Stomach (tissue), 9 donors: Measurements from ENCODE around the gene PRELID3B. TPM values are rescaled to one million over a fixed set of nuclear protein-coding genes. Genes with fewer than 3 reads are reported as not detected.
A peak's percentile ranks its signal among the peaks of the same experiment; 100 is the strongest.

Source experiments
- DNase-seq, 2 donors: peaks; one replicate each; pipeline versions ENCODE4 v3.0.0 to v3.0.0-alpha.2; 2013 to 2019
- H3K27ac ChIP-seq, 5 donors: fragments of 200-600 bp in 4 of 5; sonication (generic) in 4 of 5; one replicate each; pipeline ENCODE4 v1.5.1; 2013 to 2019; ENCODE audit warnings: mild to moderate bottlenecking in 1 of 5, moderate library complexity in 1 of 5
- H3K27me3 ChIP-seq, 3 donors: fragments of 200-600 bp; sonication (generic); one replicate each; pipeline ENCODE4 v1.5.1; 2017 to 2019; ENCODE audit warnings: mixed run types in 1 of 3
- H3K36me3 ChIP-seq, 4 donors: fragments of 200-600 bp; sonication (generic); 1 replicate in 3 of 4; 2 replicates in 1 of 4; pipeline ENCODE4 v1.5.1; 2016 to 2019
- H3K4me1 ChIP-seq, 4 donors: fragments of 200-600 bp; sonication (generic); one replicate each; pipeline ENCODE4 v1.5.1; 2016 to 2019
- H3K4me3 ChIP-seq, 4 donors: fragments of 200-600 bp; sonication (generic) in 3 of 4; one replicate each; pipeline ENCODE4 v1.5.1; 2016 to 2019; ENCODE audit warnings: mild to moderate bottlenecking in 1 of 4
- H3K9me3 ChIP-seq, 4 donors: fragments of 200-600 bp; sonication (generic); one replicate each; pipeline ENCODE4 v1.5.1; 2016 to 2019
- EP300 ChIP-seq: sonication (generic); formaldehyde crosslinking; IDR thresholded peaks from one replicate; pipeline ENCODE4 v1.6.1; 2017; ENCODE audit warnings: antibody characterized with exemption
- POLR2A ChIP-seq, 4 donors: fragments of 450-650 bp; IDR thresholded peaks; one replicate each; pipeline ENCODE4 v1.6.1; 2016; ENCODE audit warnings: antibody characterized with exemption in 4 of 4, control low read depth in 2 of 4, mild to moderate bottlenecking in 1 of 4, moderate library complexity in 1 of 4
- POLR2AphosphoS5 ChIP-seq, 3 donors: sonication (generic); formaldehyde crosslinking; IDR thresholded peaks; one replicate each; pipeline ENCODE4 v1.6.1; 2016; ENCODE audit warnings: antibody characterized with exemption in 3 of 3
- WGBS, 5 donors: extraction: QIAGEN DNeasy Blood & Tissue Kit in 3 of 5; methylation state at CpG; one replicate each; pipeline versions ENCODE4 v1.1.5 to v1.1.7; 2013 to 2018; 5-methylcytosine and 5-hydroxymethylcytosine counted together
- intact Hi-C: fragments of 100-400 bp; cut with DNase I; formaldehyde crosslinking; loops from one replicate; pipeline ENCODE4 v1.15.1; 2023; ENCODE audit warnings: low total_unique reads
- polyA plus RNA-seq, 3 donors: library from polyadenylated mRNA; stranded (reverse); fragments of 200-250 nt; gene quantifications; one replicate each; pipeline ENCODE4 v1.2.3, GENCODE V29; 2013
- total RNA-seq, 5 donors: library from RNA; depleted of rRNA; stranded (reverse); fragments of >200 nt; gene quantifications; one replicate each; pipeline versions ENCODE4 v1.1.0 to v1.2.3, GENCODE V29; 2014 to 2016
- TF ChIP-seq, protein P1 (sequence below), 7 experiments: fragments of 450-650 bp in 4 of 7; fragments of 200-600 bp in 3 of 7; sonication (generic) in 3 of 7; IDR thresholded peaks; one replicate each; pipeline ENCODE4 v1.5.1; 2016 to 2019; ENCODE audit warnings: antibody characterized with exemption in 7 of 7, control low read depth in 2 of 7, mild to moderate bottlenecking in 1 of 7
- donor health status: healthy with polysubstance abuse.
- donor health status: Bipolar disorder and iron deficiency.
- donor health status: healthy.

Gene PRELID3B
- total and polyA plus RNA-seq, 8 donors, result 20.0 to 322 (median 56.1) TPM

DNA sequence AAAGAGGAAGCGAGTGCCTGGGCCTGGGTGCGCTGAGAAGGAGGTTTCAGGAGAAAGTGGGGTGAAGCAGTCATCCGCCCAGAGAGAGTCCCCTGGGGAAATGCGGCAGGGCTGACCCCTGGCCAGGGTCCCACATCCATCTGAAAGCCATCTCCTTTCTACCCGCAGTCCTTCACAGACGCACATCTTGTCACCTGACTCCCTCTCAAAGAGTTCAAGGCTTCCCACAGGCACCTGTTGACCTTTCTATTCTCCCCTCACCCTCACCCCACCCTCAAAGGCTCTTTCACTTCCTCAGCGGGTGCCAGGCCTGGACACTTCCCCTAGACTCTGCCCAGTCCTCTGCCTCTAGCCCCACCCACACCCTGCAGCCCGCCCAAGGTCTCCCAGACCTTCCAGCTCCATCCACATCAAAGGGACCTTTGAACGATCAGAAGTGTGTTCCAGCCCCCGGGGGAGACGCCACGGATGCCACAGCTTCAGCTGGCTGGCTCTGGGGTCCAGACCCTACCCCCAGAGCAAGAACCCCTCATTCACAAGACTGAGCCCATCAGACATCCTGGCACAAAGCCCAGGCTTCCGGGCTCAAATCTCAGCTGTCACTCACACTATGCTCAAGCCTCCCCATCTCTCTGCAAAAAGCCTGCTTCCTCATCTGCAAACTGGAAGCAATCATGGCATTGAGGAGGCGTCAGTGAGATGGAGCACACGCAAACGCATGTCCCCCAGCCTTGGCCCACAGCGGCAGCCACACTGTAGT is 37.6 kb downstream of the PRELID3B start:
- H3K36me3 ChIP-seq, result peaks cover 9 to 41% (median 38%) of the 10 kb centered on the region in 4 donors
- DNase-seq, result peak; percentile 48 to 68
- peak overlapping the region; percentile 8 to 90 (median 84) for H3K27ac ChIP-seq
- WGBS, 5 donors, result 42 to 66% (median 61%) methylated on average over 14 to 17 of the region's 17 CpGs
- peak overlapping the region; percentile 11 to 86 (median 77) for H3K4me3 ChIP-seq
- peaks cover 28 to 60% (median 47%) of the 10 kb centered on the region in 4 donors for H3K4me1 ChIP-seq
- TF ChIP-seq EP300, result no peak
- TF ChIP-seq POLR2A (IDR thresholded peaks at IDR 0.05), result no peak
- intact Hi-C loops, result loop anchor here (5.0 kb wide), 1 partner anchor 37 kb away; the partner anchor contains the start of gene PRELID3B
- H3K27me3 ChIP-seq, result no peaks in the 10 kb centered on the region
- no peaks in the 10 kb centered on the region for H3K9me3 ChIP-seq

- intact Hi-C loops, result no loop called here
Measured at GRCh38 chr20:59004493-59004762, 38.2 kb downstream of the PRELID3B start.

DNA sequence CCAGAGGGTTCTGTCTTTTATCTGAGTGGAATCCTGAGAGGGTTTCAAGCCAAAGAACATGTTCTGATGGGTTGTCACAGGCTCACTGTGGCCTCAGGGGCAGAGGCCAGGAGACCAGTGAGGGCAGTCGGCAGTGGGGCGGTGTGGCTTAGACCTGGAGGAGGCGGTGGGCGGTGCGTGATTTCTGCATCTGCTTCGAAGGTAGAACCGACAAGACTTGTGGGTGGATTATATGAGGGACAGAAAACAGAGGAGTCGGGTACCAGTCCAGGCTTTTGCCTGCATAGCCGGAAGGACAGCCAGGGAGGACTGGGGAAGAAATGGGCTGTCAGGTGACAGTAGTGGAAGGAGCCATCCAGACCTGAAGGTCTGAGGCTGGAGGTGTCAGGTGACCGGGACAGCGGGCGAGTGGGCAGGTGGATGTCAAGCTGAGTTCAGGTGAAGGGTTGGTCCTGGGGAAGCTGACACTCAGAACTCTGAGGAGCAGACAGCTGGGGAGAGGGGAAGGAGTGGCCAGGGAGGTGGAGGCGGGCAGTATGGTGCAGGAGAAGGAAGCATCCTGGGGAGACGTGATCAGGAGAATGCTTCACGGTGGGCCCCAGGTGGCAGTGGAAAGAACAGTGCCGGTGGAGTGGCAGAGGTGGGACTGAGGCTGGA is 38.6 kb downstream of the PRELID3B start:
- peak overlapping the region in 4 of 5 donors; percentile 31 to 90 (median 86) for H3K27ac ChIP-seq
- peaks cover 12 to 50% (median 48%) of the 10 kb centered on the region in 4 donors for H3K36me3 ChIP-seq
- intact Hi-C loops, result no loop called here
- H3K4me3 ChIP-seq, result peak overlapping the region in 2 of 4 donors; percentile 72 to 86
- no peaks in the 10 kb centered on the region for H3K9me3 ChIP-seq
- H3K4me1 ChIP-seq, result peaks cover 28 to 60% (median 45%) of the 10 kb centered on the region in 4 donors
- TF ChIP-seq EP300, result no peak
- no peak for TF ChIP-seq POLR2AphosphoS5 (IDR thresholded peaks at IDR 0.05)
- TF ChIP-seq, protein P1, sequence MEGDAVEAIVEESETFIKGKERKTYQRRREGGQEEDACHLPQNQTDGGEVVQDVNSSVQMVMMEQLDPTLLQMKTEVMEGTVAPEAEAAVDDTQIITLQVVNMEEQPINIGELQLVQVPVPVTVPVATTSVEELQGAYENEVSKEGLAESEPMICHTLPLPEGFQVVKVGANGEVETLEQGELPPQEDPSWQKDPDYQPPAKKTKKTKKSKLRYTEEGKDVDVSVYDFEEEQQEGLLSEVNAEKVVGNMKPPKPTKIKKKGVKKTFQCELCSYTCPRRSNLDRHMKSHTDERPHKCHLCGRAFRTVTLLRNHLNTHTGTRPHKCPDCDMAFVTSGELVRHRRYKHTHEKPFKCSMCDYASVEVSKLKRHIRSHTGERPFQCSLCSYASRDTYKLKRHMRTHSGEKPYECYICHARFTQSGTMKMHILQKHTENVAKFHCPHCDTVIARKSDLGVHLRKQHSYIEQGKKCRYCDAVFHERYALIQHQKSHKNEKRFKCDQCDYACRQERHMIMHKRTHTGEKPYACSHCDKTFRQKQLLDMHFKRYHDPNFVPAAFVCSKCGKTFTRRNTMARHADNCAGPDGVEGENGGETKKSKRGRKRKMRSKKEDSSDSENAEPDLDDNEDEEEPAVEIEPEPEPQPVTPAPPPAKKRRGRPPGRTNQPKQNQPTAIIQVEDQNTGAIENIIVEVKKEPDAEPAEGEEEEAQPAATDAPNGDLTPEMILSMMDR (IDR thresholded peaks at IDR 0.05), result no peak
- TF ChIP-seq POLR2A (IDR thresholded peaks at IDR 0.05), result no peak
- no peaks in the 10 kb centered on the region for H3K27me3 ChIP-seq
- WGBS, 5 donors, result 79 to 89% (median 84%) methylated on average over 16 of the region's 16 CpGs
- DNase-seq, result no peak

More at GRCh38 chr20:59004493-59004762, 38.2 kb downstream of the PRELID3B start:
- Histone ChIP-seq H3K9me3 (no peaks in the 10 kb centered on the region), H3K27me3 (no peaks in the 10 kb centered on the region), H3K4me3 (peak overlapping the region in 2 of 4 donors; percentile 72 to 86), H3K27ac (peak overlapping the region in 4 of 5 donors; percentile 31 to 90 (median 86)), H3K4me1 (peaks cover 28 to 60% (median 45%) of the 10 kb centered on the region in 4 donors), H3K36me3 (peaks cover 9 to 45% (median 43%) of the 10 kb centered on the region in 4 donors)
- WGBS, 5 donors, result 57 to 72% (median 69%) methylated on average over 3 to 4 of the region's 4 CpGs
- peak; percentile 50 to 61 for DNase-seq
- TF ChIP-seq, protein P1 (IDR thresholded peaks at IDR 0.05), result no peak
- TF ChIP-seq EP300 (no peak), POLR2AphosphoS5 (IDR thresholded peaks at IDR 0.05) (no peak)

GRCh38 chr20:59002874-59003399 is 39.6 kb downstream of the PRELID3B start:
- H3K9me3 ChIP-seq, result no peaks in the 10 kb centered on the region
- no peak for DNase-seq
- no peak overlapping the region for H3K27ac ChIP-seq
- H3K4me3 ChIP-seq, result no peak overlapping the region
- intact Hi-C loops, result no loop called here
- no peaks in the 10 kb centered on the region for H3K27me3 ChIP-seq
- H3K36me3 ChIP-seq, result peaks cover 17 to 60% (median 58%) of the 10 kb centered on the region in 4 donors
- WGBS, 5 donors, result 84 to 89% (median 88%) methylated on average over 16 to 17 of the region's 17 CpGs
- H3K4me1 ChIP-seq, result peaks cover 28 to 53% (median 44%) of the 10 kb centered on the region in 4 donors
- no peak for TF ChIP-seq POLR2AphosphoS5 (IDR thresholded peaks at IDR 0.05)
- no peak for TF ChIP-seq POLR2A (IDR thresholded peaks at IDR 0.05)
- no peak for TF ChIP-seq EP300
- TF ChIP-seq, protein P1 (IDR thresholded peaks at IDR 0.05), result no peak
